ENCODE data around the gene FRMD1. TPM values are rescaled to one million over a fixed set of nuclear protein-coding genes. Genes with fewer than 3 reads are reported as not detected.

FRMD1 gene
- total and polyA plus RNA-seq, 2 of the 8 experiments (the other 6 are each of a cell fraction or from before 2014, with no cell fraction given): 0.36 TPM; not detected in 1

GRCh38 chr6:168016721-168017525 is 62.1 kb downstream of the FRMD1 start:
- Histone ChIP-seq H2BK15ac (ENCODE audit: low read length) (no peak overlapping the region), H3K23me2 (ENCODE audit: low read depth, low read length) (peaks cover 2% of the 10 kb centered on the region), H3K9ac (replicated peaks in 1 of 4; ENCODE audit: extremely low read depth in 1 of 4, low read depth in 3 of 4, low read length in 3 of 4) (no peak overlapping the region), H3K4me1 (replicated peaks in 1 of 4; ENCODE audit: control insufficient read depth in 3 of 4, insufficient read depth in 4 of 4, low read length in 3 of 4) (peaks cover 0 to 7% (median 2%) of the 10 kb centered on the region in 4 experiments; a peak in 3 of 7 replicates), H4K8ac (ENCODE audit: extremely low read depth, insufficient read depth, low read length) (no peak overlapping the region), H2AK5ac (ENCODE audit: low read depth, low read length) (0 out of 2 replicates have a peak overlapping the region, but pooled peaks have one; percentile 41), H2BK5ac (ENCODE audit: low read depth, low read length) (no peak overlapping the region), H3K14ac (ENCODE audit: insufficient read length) (no peak overlapping the region), H2AFZ (ENCODE audit: low read length) (no peak overlapping the region), H3K4ac (replicated peaks; ENCODE audit: insufficient read length, low read depth, low read length) (no peak overlapping the region), H3K9me3 (ENCODE audit: insufficient read depth in 2 of 2, low read depth in 1 of 2, low read length in 1 of 2) (peaks cover 4 to 5% of the 10 kb centered on the region in 2 experiments; a peak in 2 of 4 replicates), H4K20me1 (replicated peaks in 1 of 2; ENCODE audit: control insufficient read depth in 1 of 2, insufficient read depth in 2 of 2, low read length in 2 of 2) (no peaks in the 10 kb centered on the region), H3K23ac (ENCODE audit: insufficient read length) (no peak overlapping the region), H4K5ac (ENCODE audit: insufficient read length, low read depth, low read length) (no peak overlapping the region), H3K4me2 (ENCODE audit: insufficient read depth in 1 of 2, low read depth in 2 of 2, low read length in 2 of 2) (peak overlapping the region in 1 of 2 experiments; percentile 39; a peak in 1 of 4 replicates), H3K36me3 (ENCODE audit: control insufficient read depth in 2 of 4, insufficient read depth in 4 of 4, low read length in 3 of 4) (no peaks in the 10 kb centered on the region), H2BK20ac (ENCODE audit: low read length) (no peak overlapping the region), H3K79me1 (ENCODE audit: low read depth, low read length) (no peaks in the 10 kb centered on the region), H3K18ac (ENCODE audit: extremely low read depth, low read length) (no peak overlapping the region), H2BK120ac (replicated peaks; ENCODE audit: low read depth, low read length) (no peak overlapping the region), H4K91ac (replicated peaks; ENCODE audit: insufficient read length, low read length) (no peak overlapping the region), H3K56ac (replicated peaks; ENCODE audit: insufficient read length, low read depth, low read length) (no peak overlapping the region), H2BK12ac (ENCODE audit: low read depth, low read length) (peak overlapping the region; percentile 68; the same call in 1 of the 2 replicates), H3K27me3 (replicated peaks in 1 of 4; ENCODE audit: control insufficient read depth in 3 of 4, extremely low read depth in 1 of 4, insufficient read depth in 3 of 4, low read length in 3 of 4) (no peaks in the 10 kb centered on the region), H3K27ac (ENCODE audit: low read depth, low read length) (no peak overlapping the region), H3K79me2 (ENCODE audit: control insufficient read depth in 1 of 2, insufficient read depth in 2 of 2, low read length in 2 of 2) (no peaks in the 10 kb centered on the region), H3K4me3 (ENCODE audit: extremely low read depth in 1 of 4, insufficient read depth in 2 of 4, low read depth in 3 of 4, low read length in 4 of 4) (no peak overlapping the region)
- TF ChIP-seq CBX8 (IDR thresholded peaks at IDR 0.05; ENCODE audit: borderline replicate concordance, low read depth, low read length): no peak
- no peak for TF ChIP-seq CHD1 (IDR thresholded peaks at IDR 0.05; ENCODE audit: low read depth, low read length)
- TF ChIP-seq CHD2 (IDR thresholded peaks at IDR 0.05; ENCODE audit: low read length): no peak
- no peak for TF ChIP-seq ATF3 (IDR thresholded peaks at IDR 0.05; ENCODE audit: insufficient read depth, low read depth, low read length)
- no peak for TF ChIP-seq ASH2L (IDR thresholded peaks at IDR 0.05; ENCODE audit: low read length)
- TF ChIP-seq KDM1A (IDR thresholded peaks at IDR 0.05; ENCODE audit: borderline replicate concordance, low read length): no peak
- TF ChIP-seq SRF (IDR thresholded peaks at IDR 0.05; ENCODE audit: low read depth, low read length): no peak
- DNase-seq (ENCODE audit: low read depth in 1 of 2, low spot score in 2 of 2) (peak in 1 of 2 experiments; percentile 48), FAIRE-seq (no peak)
- POLR2A ChIA-PET (ENCODE audit: partially characterized antibody): interaction anchor here (1.0 kb wide), 1 partner anchor 12 kb away, joined by 3 read pairs; no protein-coding TSS in a partner anchor
- 79% methylated on average over 18 of the region's 18 CpGs; no CpG with 5 or more reads in 1 of the 2 experiments for WGBS, 2 experiments (ENCODE audit: extremely low coverage in 1 of 2, insufficient coverage in 1 of 2, insufficient read length in 1 of 2, insufficient replicate concordance in 2 of 2, low coverage in 1 of 2, low lambda C conversion rate in 2 of 2, missing lambda C conversion rate in 1 of 2)
- CTCF ChIA-PET (ENCODE audit: partially characterized antibody): interaction anchor here (0.7 to 0.9 kb wide), 3 partner anchors 10 to 32 kb away, joined by 3 to 4 read pairs (median 3); no protein-coding TSS in a partner anchor
